Uterus (tissue), 2 donors: ENCODE results near the gene INPP5F.

Source experiments
- POLR2A ChIP-seq, 2 donors: fragments of 450-650 bp; IDR thresholded peaks; one replicate each; pipeline ENCODE4 v1.6.1; 2016; ENCODE audit warnings: antibody characterized with exemption in 2 of 2, mild to moderate bottlenecking in 1 of 2, moderate library complexity in 1 of 2
- TF ChIP-seq, protein P1 (sequence below), 4 experiments: fragments of 200-600 bp in 2 of 4; fragments of 450-650 bp in 2 of 4; sonication (generic) in 2 of 4; IDR thresholded peaks; one replicate each; pipeline ENCODE4 v1.5.1; 2016 to 2019; ENCODE audit warnings: antibody characterized with exemption in 4 of 4, mild to moderate bottlenecking in 2 of 4, moderate library complexity in 1 of 4

DNA sequence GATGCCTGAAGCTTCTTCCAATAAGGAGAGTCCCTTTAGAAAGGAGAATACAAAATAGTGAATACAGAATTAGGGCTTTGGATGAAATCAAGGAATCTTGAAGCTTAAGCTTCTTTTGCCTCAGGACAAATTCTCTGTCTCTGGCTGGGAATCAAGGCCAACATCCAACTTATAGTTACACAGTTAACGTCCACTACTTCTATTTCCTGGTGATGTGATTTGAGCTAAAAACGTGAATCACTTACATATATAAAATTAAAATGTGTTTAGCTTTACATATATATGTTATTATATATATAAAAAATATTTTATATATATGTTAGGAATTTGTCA, 11.4 kb upstream of the INPP5F start:
- TF ChIP-seq, protein P1, sequence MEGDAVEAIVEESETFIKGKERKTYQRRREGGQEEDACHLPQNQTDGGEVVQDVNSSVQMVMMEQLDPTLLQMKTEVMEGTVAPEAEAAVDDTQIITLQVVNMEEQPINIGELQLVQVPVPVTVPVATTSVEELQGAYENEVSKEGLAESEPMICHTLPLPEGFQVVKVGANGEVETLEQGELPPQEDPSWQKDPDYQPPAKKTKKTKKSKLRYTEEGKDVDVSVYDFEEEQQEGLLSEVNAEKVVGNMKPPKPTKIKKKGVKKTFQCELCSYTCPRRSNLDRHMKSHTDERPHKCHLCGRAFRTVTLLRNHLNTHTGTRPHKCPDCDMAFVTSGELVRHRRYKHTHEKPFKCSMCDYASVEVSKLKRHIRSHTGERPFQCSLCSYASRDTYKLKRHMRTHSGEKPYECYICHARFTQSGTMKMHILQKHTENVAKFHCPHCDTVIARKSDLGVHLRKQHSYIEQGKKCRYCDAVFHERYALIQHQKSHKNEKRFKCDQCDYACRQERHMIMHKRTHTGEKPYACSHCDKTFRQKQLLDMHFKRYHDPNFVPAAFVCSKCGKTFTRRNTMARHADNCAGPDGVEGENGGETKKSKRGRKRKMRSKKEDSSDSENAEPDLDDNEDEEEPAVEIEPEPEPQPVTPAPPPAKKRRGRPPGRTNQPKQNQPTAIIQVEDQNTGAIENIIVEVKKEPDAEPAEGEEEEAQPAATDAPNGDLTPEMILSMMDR (IDR thresholded peaks at IDR 0.05), result no peak
- no peak for TF ChIP-seq POLR2A (IDR thresholded peaks at IDR 0.05)
